Coronary artery (tissue), 2 donors: ENCODE data around the gene SEMA3A.

Source experiments
- DNase-seq: peaks from one replicate; pipeline ENCODE4 v3.0.0-alpha.2; 2017; ENCODE audit warnings: low spot score
- H3K27ac ChIP-seq, 2 donors: fragments of 200-600 bp; sonication (generic); one replicate each; pipeline ENCODE4 v1.5.1; 2016 to 2019
- H3K4me3 ChIP-seq: fragments of 200-600 bp; sonication (generic); 2 replicates; pipeline ENCODE4 v1.5.1; 2016; ENCODE audit warnings: mild to moderate bottlenecking, moderate library complexity
- CTCF ChIP-seq: fragments of 200-600 bp; sonication (generic); IDR thresholded peaks from one replicate; pipeline ENCODE4 v1.5.1; 2019; ENCODE audit warnings: antibody characterized with exemption

SEMA3A gene

GRCh38 chr7:84047085-84047484 is 147.5 kb downstream of the SEMA3A start:
- no peak for DNase-seq
- Histone ChIP-seq H3K4me3 (no peak overlapping the region), H3K27ac (no peak overlapping the region)
- no peak for TF ChIP-seq CTCF

- no peak for DNase-seq
- H3K4me3 ChIP-seq, result no peak overlapping the region
- no peak overlapping the region for H3K27ac ChIP-seq
- TF ChIP-seq CTCF, result no peak
These were observed 149.8 kb downstream of the SEMA3A start for GRCh38 chr7:84044834-84045233.

- no peak for TF ChIP-seq CTCF
- no peak for DNase-seq
- Histone ChIP-seq H3K4me3 (no peak overlapping the region), H3K27ac (no peak overlapping the region)
These were observed 150.9 kb downstream of the SEMA3A start for GRCh38 chr7:84043661-84044191.

- H3K4me3 ChIP-seq, result no peak overlapping the region
- no peak for DNase-seq
- no peak for TF ChIP-seq CTCF
- no peak overlapping the region for H3K27ac ChIP-seq
These were observed 152.5 kb downstream of the SEMA3A start for GRCh38 chr7:84042110-84042539.

- Histone ChIP-seq H3K27ac (no peak overlapping the region), H3K4me3 (no peak overlapping the region)
- no peak for TF ChIP-seq CTCF
- no peak for DNase-seq
These were observed 152.9 kb downstream of the SEMA3A start for GRCh38 chr7:84041649-84042048.

- no peak for DNase-seq
These were observed 154.2 kb downstream of the SEMA3A start for GRCh38 chr7:84040355-84040754.

More at GRCh38 chr7:84040355-84040754, 154.2 kb downstream of the SEMA3A start:
- H3K4me3 ChIP-seq, result no peak overlapping the region
- H3K27ac ChIP-seq, result no peak overlapping the region
- no peak for TF ChIP-seq CTCF
